Measurements from ENCODE around the gene CCK.

CCK gene

GRCh38 chr3:42269647-42270046, 3.7 kb upstream of the CCK start:
- no peak for DNase-seq (ENCODE audit: low read depth in 2 of 2)

- DNase-seq (ENCODE audit: low read depth in 2 of 2), result no peak
Measured at GRCh38 chr3:42267878-42268277, 1.9 kb upstream of the CCK start.

- no peak for DNase-seq (ENCODE audit: low read depth in 2 of 2)
Measured at GRCh38 chr3:42265059-42265991, 660 bp downstream of the CCK start.

- no peak for DNase-seq (ENCODE audit: low read depth in 2 of 2)
Measured at GRCh38 chr3:42264399-42265058, 1.5 kb downstream of the CCK start.

GRCh38 chr3:42263354-42264346, 2.3 kb downstream of the CCK start:
- no peak for DNase-seq (ENCODE audit: low read depth in 2 of 2)

GRCh38 chr3:42262525-42262924, 3.5 kb downstream of the CCK start:
- DNase-seq (ENCODE audit: low read depth in 2 of 2), result no peak

- DNase-seq (ENCODE audit: low read depth in 2 of 2), result no peak
Measured at GRCh38 chr3:42257007-42257406, 9.0 kb downstream of the CCK start.

GRCh38 chr3:42256135-42256819, 9.7 kb downstream of the CCK start:
- DNase-seq (ENCODE audit: low read depth in 2 of 2), result no peak

GRCh38 chr3:42254566-42254965, 11.4 kb downstream of the CCK start:
- no peak for DNase-seq (ENCODE audit: low read depth in 2 of 2)

- no peak for DNase-seq (ENCODE audit: low read depth in 2 of 2)
Measured at GRCh38 chr3:42250761-42251160, 15.2 kb downstream of the CCK start.

GRCh38 chr3:42247576-42248027, 18.4 kb downstream of the CCK start:
- peak in 1 of 2 donors; percentile 38 for DNase-seq (ENCODE audit: low read depth in 2 of 2)

GRCh38 chr3:42246091-42246490, 19.9 kb downstream of the CCK start:
- no peak for DNase-seq (ENCODE audit: low read depth in 2 of 2)

GRCh38 chr3:42236611-42237010, 29.4 kb downstream of the CCK start:
- DNase-seq (ENCODE audit: low read depth in 2 of 2), result no peak

- no peak for DNase-seq (ENCODE audit: low read depth in 2 of 2)
Measured at GRCh38 chr3:42235532-42235931, 30.5 kb downstream of the CCK start.

- no peak for DNase-seq (ENCODE audit: low read depth in 2 of 2)
Measured at GRCh38 chr3:42230860-42231259, 35.1 kb downstream of the CCK start.

- no peak for DNase-seq (ENCODE audit: low read depth in 2 of 2)
Measured at GRCh38 chr3:42229942-42230688, 35.9 kb downstream of the CCK start.

GRCh38 chr3:42229266-42229941, 36.6 kb downstream of the CCK start:
- no peak for DNase-seq (ENCODE audit: low read depth in 2 of 2)

GRCh38 chr3:42228796-42229195, 37.2 kb downstream of the CCK start:
- DNase-seq (ENCODE audit: low read depth in 2 of 2), result no peak

- no peak for DNase-seq (ENCODE audit: low read depth in 2 of 2)
Measured at GRCh38 chr3:42226470-42227425, 39.2 kb downstream of the CCK start.

Measured in stimulated activated CD8-positive, alpha-beta memory T cell treated with anti-CD3 and anti-CD28 coated beads, Interleukin-15, amount 100 ng/mL, for 4 hours (primary cell).